PC-3 (cell line): ENCODE results near the gene ATP2A1.

Experiments used
- CTCF ChIP-seq: fragments of 300-600 bp; sonication (generic); conservative IDR thresholded peaks from 2 replicates; pipeline ENCODE4 v1.5.1; 2017; ENCODE audit warnings: antibody characterized with exemption, low read depth, mild to moderate bottlenecking, low read length
- EZH2 ChIP-seq: fragments of 300-600 bp; sonication (generic); IDR thresholded peaks from one replicate; pipeline ENCODE4 v1.6.1; 2017; ENCODE audit warnings: antibody characterized with exemption, mild to moderate bottlenecking, low read length; ENCODE audit not compliant: unreplicated experiment

- TF ChIP-seq CTCF = no peak
- TF ChIP-seq EZH2 = no peak
Observed at GRCh38 chr16:28905800-28906372, 27.6 kb downstream of the ATP2A1 start.
